Measurements from ENCODE around the gene CLEC3A. TPM values are rescaled to one million over a fixed set of nuclear protein-coding genes. Genes with fewer than 3 reads are reported as not detected.
A peak's percentile ranks its signal among the peaks of the same experiment; 100 is the strongest.
"Not testable (repeated sequence)": the region's sequence is repeated elsewhere in the genome, so short reads cannot be mapped to it uniquely, and the experiment has no call there.

Gene CLEC3A
- total RNA-seq (2014; rRNA removed; shearing (Covaris generic)), result 64.6 and 71.2 TPM in 2 replicates

DNA sequence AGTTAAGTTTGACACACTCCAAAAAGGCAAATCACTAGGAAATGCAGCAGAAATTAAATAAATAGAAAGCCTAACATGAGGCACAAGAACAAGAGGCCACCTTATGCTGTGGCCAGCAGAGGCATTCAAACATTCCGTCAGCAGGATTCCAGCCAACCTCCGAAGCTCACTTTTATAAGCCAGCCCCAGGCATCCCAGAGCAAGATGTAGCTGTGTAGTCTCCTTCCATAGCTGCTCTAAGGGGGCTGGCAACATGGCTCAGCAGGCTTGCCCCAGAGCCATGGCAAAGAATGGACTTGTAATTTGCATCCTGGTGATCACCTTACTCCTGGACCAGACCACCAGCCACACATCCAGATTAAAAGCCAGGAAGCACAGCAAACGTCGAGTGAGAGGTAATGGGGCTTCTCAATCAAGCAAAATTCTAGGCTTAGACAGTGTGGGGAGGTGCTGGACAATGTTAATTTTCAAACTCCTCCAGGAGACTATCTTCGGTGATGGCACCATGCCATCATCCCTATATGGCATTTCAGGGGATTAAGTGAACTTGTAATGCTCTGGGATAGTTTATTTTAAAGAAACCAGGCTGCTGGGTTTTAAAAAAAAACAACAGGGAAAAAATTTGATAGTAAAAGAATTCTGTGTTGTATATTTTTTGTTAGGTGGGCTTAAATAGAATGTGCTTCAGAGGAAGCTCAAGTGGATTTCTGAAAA is at the start of gene CLEC3A:
Gene CLEC3A (plus strand): TSS at position 202 of the 714 bp plus-strand sequence. CDS start 79 bp downstream, at position 281.
- DNase-seq (ENCODE audit: low spot score), result no peak

DNA sequence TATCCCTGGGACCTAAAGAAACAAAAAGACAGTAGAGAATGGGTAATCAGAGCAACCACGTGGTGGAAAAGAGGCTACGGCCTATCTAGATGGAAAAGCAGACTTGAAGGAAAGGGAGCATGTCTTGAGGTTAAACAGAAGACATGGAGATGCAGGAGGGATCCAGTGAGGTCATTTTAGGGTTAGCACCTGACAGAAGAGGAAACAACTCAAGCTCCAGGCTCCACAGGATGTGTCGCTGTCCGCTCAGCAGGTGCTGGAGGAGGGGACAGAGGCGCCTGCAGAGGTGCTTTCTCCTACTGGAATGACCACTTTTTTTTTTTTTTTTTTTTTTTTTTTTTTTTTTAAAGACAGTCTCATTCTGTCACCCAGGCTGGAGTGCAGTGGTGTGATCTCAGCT is 47.5 kb upstream of the CLEC3A start:
- DNase-seq (ENCODE audit: low spot score), result peak; percentile 28

- DNase-seq (ENCODE audit: low spot score), result no peak
Measured at GRCh38 chr16:77975942-77976341, 46.4 kb upstream of the CLEC3A start.

DNA sequence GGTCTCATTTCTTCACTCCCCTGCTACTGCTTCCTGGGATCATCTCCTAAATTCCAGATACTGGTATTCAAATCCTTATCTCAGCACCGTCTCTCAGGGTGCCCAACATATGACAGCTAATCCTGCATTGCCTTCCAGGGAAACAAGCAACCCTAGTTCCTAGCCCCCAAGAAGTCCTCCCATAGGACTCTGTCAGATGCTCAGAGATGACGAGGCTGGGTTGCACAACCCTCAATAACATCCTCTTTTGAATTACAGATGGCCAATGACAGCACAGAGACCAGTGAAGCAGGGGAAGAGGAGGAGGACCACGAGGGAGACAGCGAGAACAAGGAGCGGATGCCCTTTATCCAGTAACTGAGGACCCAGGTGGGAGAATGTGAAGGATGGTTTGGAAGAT is 45.0 kb upstream of the CLEC3A start:
- DNase-seq (ENCODE audit: low spot score), result no peak

- DNase-seq (ENCODE audit: low spot score), result no peak
Measured at GRCh38 chr16:77985111-77985510, 37.2 kb upstream of the CLEC3A start.

DNA sequence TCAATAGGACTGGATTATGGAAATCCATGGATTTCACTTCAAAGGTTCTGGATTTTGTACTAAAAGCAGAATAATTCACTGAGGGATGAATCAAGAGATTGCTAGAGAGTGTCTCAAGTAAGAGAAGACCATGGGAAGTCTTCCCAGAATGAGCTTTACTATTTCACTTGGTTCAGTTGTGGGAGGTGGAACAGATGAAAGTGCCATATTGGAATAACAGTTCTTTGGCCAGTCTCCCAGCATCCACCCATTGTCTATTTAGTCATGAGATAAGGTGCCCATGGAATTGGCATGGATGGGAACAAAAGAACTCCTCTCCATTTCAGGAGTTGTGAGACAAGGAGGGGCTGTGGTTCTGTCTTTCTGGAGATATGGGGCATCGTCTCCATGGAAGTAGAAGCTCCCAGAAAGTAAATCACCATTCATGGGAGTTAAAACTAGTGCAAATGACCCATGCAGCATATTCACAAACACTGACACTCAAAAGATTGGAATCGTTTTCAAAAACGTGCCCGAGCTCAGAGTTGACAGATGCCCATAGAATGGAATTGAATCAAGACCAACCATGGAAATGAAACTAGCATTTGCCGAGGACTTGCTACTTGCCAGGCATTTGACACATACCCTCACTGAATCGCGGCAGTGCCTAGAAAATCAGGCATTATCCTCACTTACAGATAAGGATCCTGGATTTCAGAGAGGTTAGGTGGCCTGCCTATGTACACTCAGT is 36.2 kb upstream of the CLEC3A start:
- DNase-seq (ENCODE audit: low spot score), result no peak

DNA sequence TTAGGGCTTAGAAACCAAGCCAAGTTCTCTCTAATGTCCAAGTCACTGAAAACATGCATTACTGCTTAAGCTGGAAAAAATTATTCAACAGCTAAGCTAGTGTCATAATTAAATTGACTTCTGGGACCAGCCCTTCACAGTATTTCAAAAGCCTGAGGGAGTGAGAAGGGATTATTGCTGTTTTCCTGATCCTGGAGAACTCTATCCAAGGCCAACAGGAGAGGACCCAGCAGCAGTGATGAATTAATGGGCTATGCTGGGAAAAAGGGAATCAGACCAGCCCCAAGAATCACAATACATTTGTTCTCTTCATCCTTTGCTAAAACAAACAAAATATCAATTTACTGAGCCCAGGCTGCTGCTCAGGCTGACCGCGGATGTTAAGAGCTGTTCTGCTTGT is 34.5 kb upstream of the CLEC3A start:
- no peak for DNase-seq (ENCODE audit: low spot score)

- DNase-seq (ENCODE audit: low spot score), result no peak
Measured at GRCh38 chr16:77989846-77990245, 32.5 kb upstream of the CLEC3A start.

DNA sequence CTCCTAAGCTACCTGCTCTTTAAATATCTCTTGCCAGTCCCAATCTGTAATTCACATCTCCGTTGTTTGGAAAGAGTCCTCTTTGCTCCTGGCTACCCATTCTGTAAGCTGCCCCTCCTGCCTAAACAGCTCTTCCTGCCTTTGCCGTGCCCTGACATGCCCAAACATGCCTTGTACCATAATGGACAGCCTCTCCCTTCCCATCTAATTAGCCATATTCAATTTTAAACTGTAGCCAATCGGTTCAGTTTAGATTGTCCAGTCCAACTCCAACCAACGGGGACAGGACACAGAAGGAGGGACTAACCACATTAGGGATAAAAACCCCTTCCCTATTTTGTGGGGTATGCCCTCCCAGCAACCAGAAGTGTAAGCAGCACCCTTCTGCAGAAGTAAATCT is 30.6 kb upstream of the CLEC3A start:
- no peak for DNase-seq (ENCODE audit: low spot score)

GRCh38 chr16:77992381-77992780 is 30.0 kb upstream of the CLEC3A start:
- DNase-seq (ENCODE audit: low spot score), result not testable (repeated sequence)

GRCh38 chr16:77993111-77993985 is 29.0 kb upstream of the CLEC3A start:
- DNase-seq (ENCODE audit: low spot score), result peak; percentile 19

- no peak for DNase-seq (ENCODE audit: low spot score)
Measured at GRCh38 chr16:77995843-77996455, 26.4 kb upstream of the CLEC3A start.

GRCh38 chr16:77998350-77999023 is 23.9 kb upstream of the CLEC3A start:
- DNase-seq (ENCODE audit: low spot score), result no peak

GRCh38 chr16:78001451-78002025 is 20.8 kb upstream of the CLEC3A start:
- DNase-seq (ENCODE audit: low spot score), result no peak

GRCh38 chr16:78002915-78003538 is 19.3 kb upstream of the CLEC3A start:
- peak; percentile 88 for DNase-seq (ENCODE audit: low spot score)

GRCh38 chr16:78004517-78004916 is 17.8 kb upstream of the CLEC3A start:
- no peak for DNase-seq (ENCODE audit: low spot score)

- DNase-seq (ENCODE audit: low spot score), result no peak
Measured at GRCh38 chr16:78005881-78006280, 16.5 kb upstream of the CLEC3A start.

- no peak for DNase-seq (ENCODE audit: low spot score)
Measured at GRCh38 chr16:78007121-78007520, 15.2 kb upstream of the CLEC3A start.

DNA sequence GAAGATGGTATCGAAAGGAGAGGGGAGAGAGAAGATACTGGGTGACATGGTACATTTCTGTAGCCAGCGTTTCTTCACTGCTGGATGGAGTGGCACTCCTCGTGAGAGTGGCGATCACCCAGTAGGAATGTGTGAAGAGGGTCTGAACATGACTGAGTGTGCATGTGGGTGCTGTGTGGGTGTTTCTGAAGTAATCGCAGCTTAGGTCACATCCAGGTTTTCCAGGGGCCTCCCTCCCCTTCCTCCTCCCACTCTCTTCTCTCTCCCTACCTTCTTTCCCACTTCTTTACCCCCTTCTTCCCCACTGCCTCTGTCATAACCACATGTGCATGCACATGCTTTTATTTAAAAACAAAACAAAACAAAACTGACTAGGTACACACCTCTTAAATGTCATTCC is 1.8 kb downstream of the CLEC3A start:
- no peak for DNase-seq (ENCODE audit: low spot score)

- DNase-seq (ENCODE audit: low spot score), result no peak
Measured at GRCh38 chr16:78025631-78026030, 3.3 kb downstream of the CLEC3A start.
